GM12891 (cell line): ENCODE results near the gene OR6S1.

Experiments
- POLR2A ChIP-seq: IDR thresholded peaks from 2 replicates; pipeline ENCODE4 v1.6.1; 2011; ENCODE audit warnings: low read depth, low read length, control low read depth
- POLR2AphosphoS5 ChIP-seq: IDR thresholded peaks from 2 replicates; pipeline ENCODE4 v1.6.1; 2011; ENCODE audit warnings: low read depth, low read length, control low read depth

- TF ChIP-seq POLR2A (no peak), POLR2AphosphoS5 (no peak)
These were observed 35.1 kb downstream of the OR6S1 start for GRCh38 chr14:20606190-20606901.
